Neural cell (in vitro differentiated cells): ENCODE results near the gene DAPK2. TPM values are rescaled to one million over a fixed set of nuclear protein-coding genes. Genes with fewer than 3 reads are reported as not detected.
A peak's percentile ranks its signal among the peaks of the same experiment; 100 is the strongest.

Source experiments
- H2AFZ ChIP-seq: fragments of 200-600, 300-800 bp; sonication (generic), shearing (Covaris generic); 2 replicates; pipeline ENCODE4 v1.6.0; 2014; ENCODE audit warnings: low read depth, mild to moderate bottlenecking, antibody characterized with exemption, low read length, moderate library complexity
- H3F3A ChIP-seq: fragments of 200-600 bp; shearing (Covaris generic); 2 replicates; pipeline ENCODE4 v1.6.1; 2016; ENCODE audit warnings: mild to moderate bottlenecking, moderate library complexity, mixed read lengths, antibody characterized with exemption, low read length; ENCODE audit not compliant: insufficient read depth, poor library complexity, severe bottlenecking
- H3K27ac ChIP-seq: fragments of 200-600, 300-800 bp; sonication (generic), shearing (Covaris generic); 2 replicates; pipeline ENCODE4 v1.5.1; 2014; ENCODE audit warnings: mild to moderate bottlenecking, low read length, moderate library complexity
- H3K27me3 ChIP-seq: fragments of 300-800, 200-600 bp; sonication (generic), shearing (Covaris generic); 2 replicates; pipeline ENCODE4 v1.6.0; 2014; ENCODE audit warnings: mild to moderate bottlenecking, low read depth, low read length, moderate library complexity; ENCODE audit not compliant: insufficient read depth
- H3K36me3 ChIP-seq: fragments of 300-800, 200-600 bp; sonication (generic), shearing (Covaris generic); 2 replicates; pipeline ENCODE4 v1.5.1; 2014; ENCODE audit warnings: mild to moderate bottlenecking, antibody characterized with exemption, low read length, moderate library complexity; ENCODE audit not compliant: insufficient read depth
- H3K4me2 ChIP-seq: fragments of 300-800, 200-600 bp; sonication (generic), shearing (Covaris generic); 2 replicates; pipeline ENCODE4 v1.6.0; 2014; ENCODE audit warnings: mild to moderate bottlenecking, low read length
- H3K4me3 ChIP-seq: fragments of 300-800, 200-600 bp; sonication (generic), shearing (Covaris generic); 2 replicates; pipeline ENCODE4 v1.5.1; 2014; ENCODE audit warnings: mild to moderate bottlenecking, low read length, moderate library complexity
- H3K79me2 ChIP-seq: fragments of 200-600 bp; shearing (Covaris generic); replicated peaks from 2 replicates; pipeline ENCODE4 v1.6.0; 2014; ENCODE audit warnings: mild to moderate bottlenecking, low read length, moderate library complexity; ENCODE audit not compliant: insufficient read depth
- H3K9ac ChIP-seq: fragments of 300-800, 200-600 bp; sonication (generic), shearing (Covaris generic); 2 replicates; pipeline ENCODE4 v1.6.1; 2016; ENCODE audit warnings: mild to moderate bottlenecking, low read length, mixed read lengths
- H3K9me2 ChIP-seq: fragments of 200-600 bp; shearing (Covaris generic); 2 replicates; pipeline ENCODE4 v1.6.1; 2016; ENCODE audit warnings: mild to moderate bottlenecking, low read length, mixed read lengths; ENCODE audit not compliant: insufficient read depth
- H3K9me3 ChIP-seq: fragments of 200-600, 300-800 bp; sonication (generic), shearing (Covaris generic); 2 replicates; pipeline ENCODE4 v1.6.1; 2016; ENCODE audit warnings: mild to moderate bottlenecking, mixed run types, low read length, moderate library complexity, mixed read lengths
- H4K20me1 ChIP-seq: fragments of 200-600 bp; shearing (Covaris generic); 2 replicates; pipeline ENCODE4 v1.6.1; 2016; ENCODE audit warnings: mild to moderate bottlenecking, mixed run types; ENCODE audit not compliant: insufficient read depth
- CTCF ChIP-seq: fragments of 450-650 bp; IDR thresholded peaks from 2 replicates; pipeline ENCODE4 v1.5.1; 2014; ENCODE audit warnings: antibody characterized with exemption, mild to moderate bottlenecking, moderate library complexity; ENCODE audit not compliant: poor library complexity, severe bottlenecking
- EP300 ChIP-seq: fragments of 450-650 bp; conservative IDR thresholded peaks from 2 replicates; pipeline ENCODE4 v1.6.1; 2014; ENCODE audit warnings: antibody characterized with exemption, mild to moderate bottlenecking, moderate library complexity; ENCODE audit not compliant: poor library complexity, severe bottlenecking
- EZH2 ChIP-seq: fragments of 200-600, 300-800 bp; shearing (Covaris generic), sonication (generic); IDR thresholded peaks from 2 replicates; pipeline ENCODE4 v1.6.1; 2014; ENCODE audit warnings: antibody characterized with exemption, low read length, borderline replicate concordance, mild to moderate bottlenecking; ENCODE audit not compliant: insufficient read depth, poor library complexity, severe bottlenecking
- MXI1 ChIP-seq: fragments of 450-650 bp; conservative IDR thresholded peaks from 2 replicates; pipeline ENCODE4 v1.6.1; 2014; ENCODE audit warnings: antibody characterized with exemption, mild to moderate bottlenecking; ENCODE audit not compliant: poor library complexity, severe bottlenecking
- POLR2AphosphoS5 ChIP-seq: IDR thresholded peaks from 2 replicates; pipeline ENCODE4 v1.6.1; 2012
- RAD21 ChIP-seq: fragments of 450-650 bp; conservative IDR thresholded peaks from 2 replicates; pipeline ENCODE4 v1.6.1; 2014; ENCODE audit warnings: antibody characterized with exemption, mild to moderate bottlenecking, moderate library complexity
- REST ChIP-seq: IDR thresholded peaks from 2 replicates; pipeline ENCODE4 v1.6.1; 2012; ENCODE audit warnings: borderline replicate concordance
- SMC3 ChIP-seq: fragments of 450-650 bp; conservative IDR thresholded peaks from 2 replicates; pipeline ENCODE4 v1.6.1; 2014; ENCODE audit warnings: antibody characterized with exemption, mild to moderate bottlenecking, moderate library complexity; ENCODE audit not compliant: poor library complexity
- TAF1 ChIP-seq: IDR thresholded peaks from 2 replicates; pipeline ENCODE4 v1.6.1; 2012; ENCODE audit warnings: low read depth
- polyA plus RNA-seq: library from polyadenylated mRNA; depleted of rRNA; stranded (reverse); fragments of >200 nt; gene quantifications from 2 replicates; pipeline ENCODE4 v1.2.3, GENCODE V29; 2014

DAPK2 gene
- polyA plus RNA-seq, 1 donor from 2014 or later: 0.78 TPM

GRCh38 chr15:63945007-63945788 is 101.1 kb downstream of the DAPK2 start:
- H3K4me2 ChIP-seq: no peak overlapping the region
- H3K27me3 ChIP-seq: no peaks in the 10 kb centered on the region
- no peak overlapping the region for H3K4me3 ChIP-seq
- no peaks in the 10 kb centered on the region for H3F3A ChIP-seq
- no peaks in the 10 kb centered on the region for H3K9me2 ChIP-seq
- no peak overlapping the region for H3K9ac ChIP-seq
- H3K9me3 ChIP-seq: no peaks in the 10 kb centered on the region
- no peak overlapping the region for H3K27ac ChIP-seq
- no peaks in the 10 kb centered on the region for H3K79me2 ChIP-seq
- no peak for TF ChIP-seq MXI1
- TF ChIP-seq POLR2AphosphoS5: no peak
- no peak for TF ChIP-seq TAF1
- TF ChIP-seq EP300: no peak
- no peak for TF ChIP-seq REST
- no peak for TF ChIP-seq EZH2
- TF ChIP-seq CTCF: peak; percentile 63
- H2AFZ ChIP-seq: no peak overlapping the region
- H3K36me3 ChIP-seq: no peaks in the 10 kb centered on the region
- no peaks in the 10 kb centered on the region for H4K20me1 ChIP-seq

GRCh38 chr15:63944681-63944955 is 101.7 kb downstream of the DAPK2 start:
- Histone ChIP-seq H4K20me1 (no peaks in the 10 kb centered on the region), H3F3A (no peaks in the 10 kb centered on the region), H3K9me2 (no peaks in the 10 kb centered on the region), H3K4me2 (no peak overlapping the region), H3K36me3 (no peaks in the 10 kb centered on the region), H3K27me3 (no peaks in the 10 kb centered on the region), H2AFZ (no peak overlapping the region), H3K9me3 (no peaks in the 10 kb centered on the region), H3K4me3 (no peak overlapping the region), H3K27ac (no peak overlapping the region), H3K79me2 (no peaks in the 10 kb centered on the region), H3K9ac (no peak overlapping the region)
- TF ChIP-seq TAF1: no peak
- no peak for TF ChIP-seq RAD21
- no peak for TF ChIP-seq POLR2AphosphoS5
- TF ChIP-seq EP300: no peak
- no peak for TF ChIP-seq CTCF
- TF ChIP-seq MXI1: no peak
- TF ChIP-seq SMC3: no peak
- no peak for TF ChIP-seq EZH2
- no peak for TF ChIP-seq REST
